Measurements from ENCODE around the gene LCTL.

DNA sequence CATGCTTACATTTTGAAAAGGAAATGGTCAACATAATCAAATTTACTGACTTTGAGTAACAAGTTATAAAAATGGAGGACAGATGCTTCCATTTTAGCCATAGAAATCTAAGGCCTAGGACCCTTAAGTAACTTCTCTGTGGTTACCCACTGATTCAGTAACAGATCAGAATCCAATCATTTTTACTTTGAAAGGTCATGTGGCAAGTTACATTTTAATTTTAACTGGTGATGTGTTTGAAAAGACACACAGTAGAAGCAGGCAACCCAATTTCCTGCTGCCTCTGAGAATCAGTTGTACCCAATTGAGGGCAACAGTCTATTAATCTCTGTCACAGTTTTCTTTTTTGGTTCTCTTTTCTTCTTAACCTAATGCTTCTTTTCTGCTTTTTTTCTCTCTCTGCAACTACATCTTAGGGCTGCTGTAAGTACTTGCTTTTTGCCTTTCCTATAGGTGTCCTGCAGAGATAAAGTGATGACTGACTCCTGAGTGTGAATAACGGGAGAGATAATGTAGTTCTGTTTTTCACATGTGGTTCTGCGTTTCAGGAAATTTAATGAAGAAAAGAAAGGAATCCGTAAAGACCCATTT, 57.4 kb downstream of the LCTL start:
- TF ChIP-seq POLR2A (IDR thresholded peaks at IDR 0.05) (no peak), CTCF (IDR thresholded peaks at IDR 0.05) (no peak), EP300 (IDR thresholded peaks at IDR 0.05) (no peak)
